ENCODE data around the gene NCDN. TPM values are rescaled to one million over a fixed set of nuclear protein-coding genes. Genes with fewer than 3 reads are reported as not detected.

Gene NCDN
- total RNA-seq: 13.5 and 18.8 TPM in 2 replicates

GRCh38 chr1:35557611-35558373 is at the start of gene NCDN:
NCDN (plus strand) TSS chr1:35557799; CDS start chr1:35558191, 392 bp downstream.

GRCh38 chr1:35557118-35557610 is 435 bp upstream of the NCDN start, which contains the start of gene KIAA0319L:
KIAA0319L (minus strand) TSS chr1:35557403; CDS start chr1:35554491, 2,912 bp downstream.

GRCh38 chr1:35573198-35574124 is 15.9 kb downstream of the NCDN start, which contains the start of gene TFAP2E:
TFAP2E (plus strand) TSS chr1:35573314; CDS start chr1:35573578, 264 bp downstream.

Other genes with a start within 250 kb of the NCDN start
- gene KIAA0319L, start 396 bp upstream of the NCDN start, total RNA-seq: 35.4 and 37.8 TPM in 2 replicates
- gene TFAP2E, start 15.5 kb downstream of the NCDN start, total RNA-seq: under 0.01 and 0.18 TPM in 2 replicates
- 14.2 and 14.9 TPM in 2 replicates for gene PSMB2, start 83.7 kb downstream of the NCDN start, total RNA-seq
- gene C1orf216, start 161.1 kb downstream of the NCDN start, total RNA-seq: 12.4 and 15.7 TPM in 2 replicates
- 1.8 and 2.0 TPM in 2 replicates for gene CLSPN, start 212.2 kb downstream of the NCDN start, total RNA-seq